CD4-positive, CD25-positive, alpha-beta regulatory T cell (primary cell): ENCODE results near the gene MLX. TPM values are rescaled to one million over a fixed set of nuclear protein-coding genes. Genes with fewer than 3 reads are reported as not detected.

Experiments used
- ATAC-seq, 2 donors: fragments of 150-1000 bp; cut with Tn5 transposase; one replicate each; pipeline ENCODE4 v1.10.0; 2021; ENCODE audit warnings: low read depth in 2 of 2, moderate number of reproducible peaks in 2 of 2, moderate library complexity in 1 of 2
- DNase-seq, 3 donors: peaks; one replicate each; pipeline versions ENCODE4 v3.0.0 to v3.0.0-alpha.2; 2012 to 2022; ENCODE audit warnings: mixed read lengths in 1 of 3
- H3K27ac ChIP-seq: one replicate; pipeline ENCODE4 v1.7.0; 2013; ENCODE audit warnings: mild to moderate bottlenecking, low read length; ENCODE audit not compliant: insufficient read depth, poor library complexity, severe bottlenecking
- H3K27me3 ChIP-seq: one replicate; pipeline ENCODE4 v1.7.0; 2013; ENCODE audit warnings: low read length; ENCODE audit not compliant: control insufficient read depth, insufficient read depth
- H3K36me3 ChIP-seq: one replicate; pipeline ENCODE4 v1.7.0; 2013; ENCODE audit warnings: mild to moderate bottlenecking, low read length, moderate library complexity; ENCODE audit not compliant: control insufficient read depth, insufficient read depth
- H3K4me1 ChIP-seq: 2 replicates; pipeline ENCODE4 v1.7.0; 2013; ENCODE audit warnings: mild to moderate bottlenecking, low read length; ENCODE audit not compliant: insufficient read depth, control insufficient read depth, poor library complexity, severe bottlenecking
- H3K4me3 ChIP-seq: one replicate; pipeline ENCODE4 v1.7.0; 2013; ENCODE audit warnings: low read depth, mild to moderate bottlenecking, low read length, moderate library complexity
- H3K9me3 ChIP-seq, 2 experiments: 1 replicate in 1 of 2; 2 replicates in 1 of 2; pipeline ENCODE4 v1.7.0; 2013; ENCODE audit warnings: low read length in 2 of 2, mild to moderate bottlenecking in 1 of 2, moderate library complexity in 1 of 2; ENCODE audit not compliant: control insufficient read depth in 2 of 2
- H3K27ac Mint-ChIP-seq, 3 donors: one replicate each; pipeline ENCODE4 v1.8.0; 2020 to 2022; ENCODE audit warnings: mild to moderate bottlenecking in 3 of 3, mixed read lengths in 3 of 3, moderate library complexity in 2 of 3
- H3K27me3 Mint-ChIP-seq: one replicate; pipeline ENCODE4 v1.8.0; 2022; ENCODE audit warnings: mild to moderate bottlenecking, mixed read lengths
- H3K36me3 Mint-ChIP-seq: one replicate; pipeline ENCODE4 v1.8.0; 2020; ENCODE audit warnings: mixed read lengths
- H3K4me1 Mint-ChIP-seq, 4 donors: one replicate each; pipeline ENCODE4 v1.8.0; 2020 to 2022; ENCODE audit warnings: mixed read lengths in 4 of 4, mild to moderate bottlenecking in 1 of 4
- H3K4me3 Mint-ChIP-seq, 4 donors: one replicate each; pipeline ENCODE4 v1.8.0; 2020 to 2022; ENCODE audit warnings: mild to moderate bottlenecking in 4 of 4, mixed read lengths in 4 of 4, moderate library complexity in 3 of 4
- H3K9me3 Mint-ChIP-seq, 7 donors: one replicate each; pipeline ENCODE4 v1.8.0; 2020 to 2022; ENCODE audit warnings: mixed read lengths in 7 of 7, mild to moderate bottlenecking in 3 of 7, moderate library complexity in 2 of 7
- polyA plus RNA-seq, 4 donors: library from polyadenylated mRNA; unstranded; fragments of 300-500 nt; fragmentation: Illumina TruSeq; gene quantifications; one replicate each; pipeline ENCODE4 v1.2.3, GENCODE V29; 2021
- total RNA-seq: library from RNA; stranded (reverse); gene quantifications from one replicate; pipeline ENCODE4 v1.2.3, GENCODE V29; 2022

Gene MLX
- total RNA-seq (40.8 TPM), polyA plus RNA-seq (10 to 100 TPM; 44.0 to 55.4 (median 49.5) TPM)

- no peaks in the 10 kb centered on the region for H3K9me3 ChIP-seq
- no peaks in the 10 kb centered on the region for H3K27me3 ChIP-seq
- ATAC-seq (peak; percentile 73 to 75), DNase-seq (peak; percentile 90 to 95 (median 91))
- H3K4me3 Mint-ChIP-seq = peak within 1 kb of the TSS; percentile 95 to 97 (median 96)
- H3K4me1 ChIP-seq = peaks cover 51% of the 10 kb centered on the region
- peaks cover 0 to 65% (median 31%) of the 10 kb centered on the region in 4 donors for H3K4me1 Mint-ChIP-seq
- H3K27ac Mint-ChIP-seq = peak within 1 kb of the TSS; percentile 94 to 99 (median 98)
- no peaks in the 10 kb centered on the region for H3K27me3 Mint-ChIP-seq
- peaks cover 0 to 2% (median 0%) of the 10 kb centered on the region in 7 donors for H3K9me3 Mint-ChIP-seq
- H3K36me3 Mint-ChIP-seq = peaks cover 20% of the 10 kb centered on the region
- peak within 1 kb of the TSS; percentile 89 for H3K4me3 ChIP-seq
- H3K27ac ChIP-seq = peak within 1 kb of the TSS; percentile 89
- H3K36me3 ChIP-seq = peaks cover 51% of the 10 kb centered on the region
Observed at GRCh38 chr17:42566883-42567573, at the start of gene MLX. MLX (plus strand) TSS chr17:42567100; CDS start chr17:42567125, 25 bp downstream.

DNA sequence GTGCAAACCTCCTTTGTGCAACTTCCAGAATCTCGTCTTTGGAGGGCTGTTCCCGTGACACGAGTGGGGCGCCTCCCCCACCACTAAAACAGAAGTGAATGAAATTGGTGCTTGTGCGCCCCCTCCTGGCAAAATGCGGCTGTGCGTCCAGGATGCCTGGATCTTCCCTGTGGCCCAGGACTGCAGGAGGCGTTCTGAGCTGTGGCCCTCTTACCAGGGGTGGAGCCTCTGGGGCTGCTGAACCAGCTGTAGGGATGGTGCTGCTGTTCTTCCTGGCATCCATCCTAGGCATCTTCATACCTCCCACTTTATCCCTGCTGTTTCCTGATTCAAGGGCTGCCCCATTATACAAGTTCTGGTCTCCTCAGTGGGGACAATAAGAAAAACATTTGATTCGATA lies 49.4 kb upstream of the MLX start:
- Mint-ChIP-seq H3K27me3 (no peaks in the 10 kb centered on the region), H3K4me3 (no peak overlapping the region), H3K27ac (no peak overlapping the region), H3K36me3 (peaks cover 14% of the 10 kb centered on the region), H3K4me1 (peaks cover 0 to 9% (median 2%) of the 10 kb centered on the region in 4 donors), H3K9me3 (no peaks in the 10 kb centered on the region)
- Histone ChIP-seq H3K27ac (no peak overlapping the region), H3K4me1 (peaks cover 4% of the 10 kb centered on the region), H3K36me3 (peaks cover 4% of the 10 kb centered on the region), H3K4me3 (no peak overlapping the region), H3K27me3 (no peaks in the 10 kb centered on the region), H3K9me3 (no peaks in the 10 kb centered on the region)
- DNase-seq = peak; percentile 64 to 77 (median 71)
- peak; percentile 70 to 74 for ATAC-seq

DNA sequence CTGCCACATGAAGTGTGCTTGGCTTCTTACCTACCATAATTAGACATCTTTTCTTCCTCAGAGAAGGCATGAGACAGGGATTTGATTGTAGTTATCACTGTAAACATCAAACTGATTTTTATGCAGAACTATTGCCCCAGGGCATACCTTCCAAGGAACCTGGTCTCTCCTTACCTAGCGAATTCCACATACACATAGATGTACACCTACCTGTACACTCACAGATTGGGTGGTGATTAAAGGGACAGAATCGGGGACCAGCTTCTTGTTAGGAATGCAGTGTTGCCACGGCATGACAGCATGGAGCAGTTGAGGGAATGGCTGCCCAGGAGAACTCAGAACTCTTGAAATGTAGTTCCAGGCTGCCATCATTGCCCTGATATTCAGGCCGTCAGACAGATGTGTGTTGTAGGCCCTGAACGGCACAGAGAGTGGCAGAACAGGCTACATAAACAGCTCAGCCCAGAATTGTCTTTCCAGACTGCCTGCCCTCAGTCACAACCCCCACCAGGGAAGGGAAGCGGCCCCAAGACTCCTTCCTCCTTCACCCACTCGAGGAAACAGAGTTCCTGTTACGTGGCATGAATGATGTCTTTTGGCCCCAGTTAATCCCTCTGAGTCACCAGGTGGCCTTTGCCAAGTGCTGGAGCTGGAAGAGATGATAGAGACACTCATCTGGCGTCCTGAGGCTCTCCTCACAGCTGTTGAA lies 48.7 kb upstream of the MLX start:
- Histone ChIP-seq H3K4me3 (no peak overlapping the region), H3K9me3 (no peaks in the 10 kb centered on the region), H3K27ac (no peak overlapping the region), H3K36me3 (peaks cover 4% of the 10 kb centered on the region), H3K27me3 (no peaks in the 10 kb centered on the region), H3K4me1 (peaks cover 4% of the 10 kb centered on the region)
- Mint-ChIP-seq H3K36me3 (peaks cover 17% of the 10 kb centered on the region), H3K4me3 (no peak overlapping the region), H3K27ac (no peak overlapping the region), H3K9me3 (no peaks in the 10 kb centered on the region), H3K27me3 (no peaks in the 10 kb centered on the region), H3K4me1 (peaks cover 0 to 9% (median 2%) of the 10 kb centered on the region in 4 donors)
- DNase-seq = no peak
- ATAC-seq = no peak

GRCh38 chr17:42518755-42519545 lies 48.0 kb upstream of the MLX start:
- Histone ChIP-seq H3K36me3 (peaks cover 4% of the 10 kb centered on the region), H3K9me3 (no peaks in the 10 kb centered on the region), H3K27ac (no peak overlapping the region), H3K27me3 (no peaks in the 10 kb centered on the region), H3K4me3 (no peak overlapping the region), H3K4me1 (peaks cover 4% of the 10 kb centered on the region)
- H3K27me3 Mint-ChIP-seq = no peaks in the 10 kb centered on the region
- no peak for DNase-seq
- no peak overlapping the region for H3K4me3 Mint-ChIP-seq
- no peaks in the 10 kb centered on the region for H3K9me3 Mint-ChIP-seq
- peaks cover 0 to 9% (median 2%) of the 10 kb centered on the region in 4 donors for H3K4me1 Mint-ChIP-seq
- peaks cover 20% of the 10 kb centered on the region for H3K36me3 Mint-ChIP-seq
- no peak for ATAC-seq
- H3K27ac Mint-ChIP-seq = no peak overlapping the region

GRCh38 chr17:42519546-42520491 lies 47.1 kb upstream of the MLX start:
- Mint-ChIP-seq H3K27me3 (no peaks in the 10 kb centered on the region), H3K27ac (no peak overlapping the region), H3K36me3 (peaks cover 18% of the 10 kb centered on the region), H3K9me3 (no peaks in the 10 kb centered on the region), H3K4me1 (peaks cover 0 to 9% (median 5%) of the 10 kb centered on the region in 4 donors), H3K4me3 (no peak overlapping the region)
- no peak for ATAC-seq
- no peak overlapping the region for H3K4me3 ChIP-seq
- DNase-seq = no peak
- H3K4me1 ChIP-seq = peaks cover 4% of the 10 kb centered on the region
- H3K36me3 ChIP-seq = peaks cover 4% of the 10 kb centered on the region
- H3K9me3 ChIP-seq = no peaks in the 10 kb centered on the region
- H3K27me3 ChIP-seq = no peaks in the 10 kb centered on the region
- H3K27ac ChIP-seq = no peak overlapping the region

GRCh38 chr17:42520540-42520951 lies 46.4 kb upstream of the MLX start:
- H3K36me3 Mint-ChIP-seq = peaks cover 15% of the 10 kb centered on the region
- H3K27ac Mint-ChIP-seq = no peak overlapping the region
- peaks cover 4% of the 10 kb centered on the region for H3K36me3 ChIP-seq
- DNase-seq = peak in 1 of 3 donors; percentile 24
- H3K27me3 Mint-ChIP-seq = no peaks in the 10 kb centered on the region
- H3K9me3 Mint-ChIP-seq = no peaks in the 10 kb centered on the region
- no peak overlapping the region for H3K27ac ChIP-seq
- ATAC-seq = no peak
- peaks cover 0 to 9% (median 5%) of the 10 kb centered on the region in 4 donors for H3K4me1 Mint-ChIP-seq
- no peak overlapping the region for H3K4me3 ChIP-seq
- no peaks in the 10 kb centered on the region for H3K27me3 ChIP-seq
- peaks cover 4% of the 10 kb centered on the region for H3K4me1 ChIP-seq
- no peak overlapping the region for H3K4me3 Mint-ChIP-seq
- no peaks in the 10 kb centered on the region for H3K9me3 ChIP-seq

GRCh38 chr17:42521036-42521435 lies 45.9 kb upstream of the MLX start:
- peak overlapping the region in 1 of 4 donors; percentile 32 for H3K4me3 Mint-ChIP-seq
- H3K27me3 ChIP-seq = no peaks in the 10 kb centered on the region

More at GRCh38 chr17:42521036-42521435, 45.9 kb upstream of the MLX start:
- Mint-ChIP-seq H3K27ac (no peak overlapping the region), H3K4me1 (peaks cover 0 to 9% (median 5%) of the 10 kb centered on the region in 4 donors), H3K36me3 (peaks cover 15% of the 10 kb centered on the region), H3K27me3 (no peaks in the 10 kb centered on the region), H3K9me3 (no peaks in the 10 kb centered on the region)
- no peak for DNase-seq
- H3K27ac ChIP-seq = no peak overlapping the region
- no peaks in the 10 kb centered on the region for H3K9me3 ChIP-seq
- H3K36me3 ChIP-seq = peaks cover 4% of the 10 kb centered on the region
- H3K4me1 ChIP-seq = peaks cover 4% of the 10 kb centered on the region
- no peak overlapping the region for H3K4me3 ChIP-seq
- ATAC-seq = no peak
